SH-SY5Y (cell line): ENCODE results near the gene SGMS1.

Experiments
- GATA2 ChIP-seq: IDR thresholded peaks from 2 replicates; pipeline ENCODE4 v1.6.1; 2011; ENCODE audit warnings: mild to moderate bottlenecking, low read depth, low read length
- GATA3 ChIP-seq: IDR thresholded peaks from 2 replicates; pipeline ENCODE4 v1.6.1; 2011; ENCODE audit warnings: low read depth, mild to moderate bottlenecking, low read length, moderate library complexity

Gene SGMS1

GRCh38 chr10:50349554-50349953, 274.2 kb downstream of the SGMS1 start:
- TF ChIP-seq GATA2 (no peak), GATA3 (no peak)

DNA sequence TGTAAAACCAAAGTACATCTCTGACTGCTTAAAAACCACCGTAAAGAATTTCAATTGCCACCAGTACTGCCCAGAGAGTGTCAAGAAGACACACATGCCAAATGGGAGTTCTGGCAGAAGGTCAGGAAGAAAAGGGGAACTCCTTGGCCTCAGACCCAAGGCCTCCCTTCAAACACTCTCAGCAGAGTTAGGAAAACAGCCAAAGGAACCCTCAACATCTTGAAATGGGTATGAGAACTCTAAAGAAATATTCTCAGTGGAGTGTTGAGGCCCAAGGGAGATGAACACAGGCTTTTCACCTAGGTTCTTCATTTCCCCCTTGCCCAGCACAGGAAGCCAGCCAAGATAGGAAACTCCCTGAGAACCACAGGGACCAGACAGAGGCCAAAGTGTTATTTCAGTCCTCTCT, 276.4 kb downstream of the SGMS1 start:
- TF ChIP-seq GATA3, result no peak
- no peak for TF ChIP-seq GATA2

- TF ChIP-seq GATA3 (no peak), GATA2 (no peak)
These were observed 276.8 kb downstream of the SGMS1 start for GRCh38 chr10:50346942-50347341.

GRCh38 chr10:50345545-50345944, 278.2 kb downstream of the SGMS1 start:
- TF ChIP-seq GATA2 (no peak), GATA3 (no peak)

- TF ChIP-seq GATA3, result no peak
- TF ChIP-seq GATA2, result no peak
These were observed 279.9 kb downstream of the SGMS1 start for GRCh38 chr10:50343702-50344331.

GRCh38 chr10:50341987-50342386, 281.8 kb downstream of the SGMS1 start:
- TF ChIP-seq GATA3 (no peak), GATA2 (no peak)

GRCh38 chr10:50336140-50336539, 287.6 kb downstream of the SGMS1 start:
- TF ChIP-seq GATA2 (no peak), GATA3 (no peak)

GRCh38 chr10:50335397-50335796, 288.4 kb downstream of the SGMS1 start:
- TF ChIP-seq GATA3 (no peak), GATA2 (no peak)

- no peak for TF ChIP-seq GATA2
- TF ChIP-seq GATA3, result no peak
These were observed 289.5 kb downstream of the SGMS1 start for GRCh38 chr10:50334273-50334672.

- TF ChIP-seq GATA2 (no peak), GATA3 (no peak)
These were observed 289.9 kb downstream of the SGMS1 start for GRCh38 chr10:50333872-50334271.

- TF ChIP-seq GATA2 (no peak), GATA3 (no peak)
These were observed 291.5 kb downstream of the SGMS1 start for GRCh38 chr10:50332108-50332842.

- TF ChIP-seq GATA3 (no peak), GATA2 (no peak)
These were observed 292.3 kb downstream of the SGMS1 start for GRCh38 chr10:50331486-50331885.

- no peak for TF ChIP-seq GATA2
- TF ChIP-seq GATA3, result no peak
These were observed 296.7 kb downstream of the SGMS1 start for GRCh38 chr10:50326757-50327701.

DNA sequence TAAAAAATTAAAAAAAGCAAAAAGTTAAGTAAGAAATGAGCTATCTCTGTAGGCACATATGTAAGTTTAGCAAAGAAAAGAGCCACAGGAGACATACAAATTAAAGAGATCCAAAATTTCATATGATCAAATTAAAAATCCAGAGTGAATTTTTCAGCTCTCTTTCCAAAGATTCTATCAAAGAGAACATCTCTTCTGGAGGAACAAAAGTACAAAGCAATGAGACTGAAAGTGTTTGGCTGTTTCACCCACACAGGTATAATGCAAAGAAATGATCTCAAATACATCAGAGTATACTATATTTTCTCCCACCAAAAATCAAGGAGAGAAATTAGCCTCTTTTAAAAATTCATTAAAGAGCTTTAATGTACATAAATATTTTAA, 297.6 kb downstream of the SGMS1 start:
- no peak for TF ChIP-seq GATA2
- TF ChIP-seq GATA3, result no peak
